GM18519 (cell line): ENCODE data around the gene NTN1.

Experiments used
- ATAC-seq: cut with Tn5 transposase; IDR thresholded peaks from one replicate; pipeline ENCODE4 v1.9.1; 2021; ENCODE audit warnings: mild to moderate bottlenecking, moderate library complexity; ENCODE audit not compliant: unreplicated experiment, low FRiP score

NTN1 gene

DNA sequence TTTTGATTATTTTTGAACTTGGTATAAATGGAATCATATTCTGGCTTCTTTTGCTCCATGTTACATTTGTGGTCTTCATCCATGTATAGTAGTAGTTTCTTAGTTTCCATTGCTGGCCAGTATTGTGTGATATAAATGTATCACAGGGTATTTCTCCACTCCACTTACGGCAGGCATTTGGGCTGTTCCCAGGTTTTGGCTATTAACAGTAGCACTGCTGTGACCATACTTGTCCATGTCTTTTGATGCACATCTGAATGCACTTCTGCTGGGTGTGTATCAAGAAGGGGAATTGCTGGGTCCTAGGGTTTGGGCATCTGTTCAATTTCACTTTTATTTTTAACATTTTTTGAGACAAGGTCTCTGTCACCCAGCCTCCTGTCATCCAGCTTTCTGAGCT is 13.9 kb downstream of the NTN1 start:
- ATAC-seq: no peak

DNA sequence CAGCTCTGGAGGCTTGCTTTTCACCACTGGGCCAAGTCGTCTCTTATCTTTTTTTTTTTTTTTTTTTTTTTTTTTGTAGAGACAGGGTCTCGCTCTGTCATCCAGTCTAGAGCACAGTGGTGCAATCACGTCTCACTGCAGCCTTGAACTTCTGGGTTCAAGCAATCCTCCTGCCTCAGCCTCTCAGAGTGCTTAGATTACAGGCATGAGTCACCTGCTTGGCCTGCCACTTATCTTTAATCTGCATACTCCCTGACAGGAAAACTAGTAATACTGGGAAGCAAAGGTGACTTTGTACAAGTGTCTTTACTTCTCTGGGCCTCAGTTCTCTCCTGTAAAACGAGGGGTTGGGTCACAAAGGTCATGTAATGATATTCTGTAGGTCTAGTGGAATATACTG is 15.0 kb downstream of the NTN1 start:
- ATAC-seq: no peak

DNA sequence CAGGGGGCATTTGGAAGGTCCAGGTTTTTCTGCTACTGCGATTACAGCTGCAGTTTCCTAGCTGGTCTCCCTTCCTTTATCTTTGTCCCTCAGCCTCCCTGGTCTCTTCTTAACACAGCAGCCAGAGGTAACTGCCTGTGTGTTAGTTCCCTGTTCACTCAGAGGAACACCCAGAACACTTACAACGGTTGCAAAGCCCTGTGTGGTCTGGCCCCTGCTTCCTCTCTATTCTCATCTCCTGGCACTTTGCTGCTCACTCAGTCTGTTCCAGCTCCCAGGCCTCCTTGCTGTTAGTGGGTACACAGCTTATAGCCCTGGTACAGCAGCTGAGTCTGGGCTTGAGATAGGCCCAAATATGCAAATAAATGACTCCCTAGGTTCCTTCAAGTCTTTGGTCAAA is 16.4 kb downstream of the NTN1 start:
- no peak for ATAC-seq

DNA sequence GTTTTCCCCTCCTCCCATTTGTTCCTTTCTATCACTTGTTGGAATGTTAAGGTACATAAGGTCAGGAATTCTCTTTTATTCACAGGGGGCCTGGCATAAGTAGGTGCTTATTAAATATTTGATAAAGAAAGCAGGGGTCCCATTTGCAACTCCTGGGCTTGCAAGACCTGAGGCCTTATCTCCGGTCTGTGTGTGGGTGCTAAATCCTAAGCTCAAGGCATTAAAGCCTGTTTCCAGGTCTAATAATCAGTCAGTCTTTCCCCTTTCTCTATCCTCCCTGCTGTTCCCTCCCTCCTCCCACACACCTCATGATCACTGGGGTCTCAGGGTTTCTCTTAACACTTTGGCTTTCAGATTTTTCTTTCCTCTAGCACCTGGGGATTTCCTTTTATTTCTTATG is 17.1 kb downstream of the NTN1 start:
- ATAC-seq: no peak

DNA sequence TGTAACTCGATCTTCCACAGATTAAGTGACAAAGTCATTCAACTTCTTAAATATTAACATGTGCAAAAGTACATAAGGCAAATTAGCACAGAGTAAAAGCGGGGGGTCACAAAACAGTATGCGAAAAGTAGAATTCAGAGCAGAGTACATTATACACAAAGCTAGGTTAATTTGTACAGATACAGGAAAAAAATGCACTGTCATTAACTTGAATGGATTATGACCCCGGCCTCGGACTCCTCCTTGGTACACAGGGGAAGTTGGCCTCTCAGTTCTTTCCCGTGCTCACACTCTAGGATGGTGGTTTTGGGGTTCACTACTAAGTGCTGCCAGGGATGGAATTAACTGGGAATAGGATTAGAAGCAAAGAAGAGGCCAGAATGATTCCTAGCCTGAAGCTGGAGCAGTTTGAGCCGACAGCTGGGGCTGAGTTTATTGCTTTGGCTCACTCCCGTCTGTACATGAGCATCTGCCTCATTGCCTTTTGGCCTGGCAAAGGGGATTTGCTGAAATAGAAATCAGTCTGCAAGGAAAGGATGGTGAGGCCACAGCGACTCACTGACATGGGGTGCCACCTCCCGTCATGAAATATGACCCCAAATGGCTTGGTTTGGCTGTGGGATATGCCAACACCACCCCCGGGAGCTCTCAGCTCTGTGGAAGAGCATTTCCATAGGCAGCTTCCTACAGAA is 23.6 kb downstream of the NTN1 start:
- ATAC-seq: no peak

DNA sequence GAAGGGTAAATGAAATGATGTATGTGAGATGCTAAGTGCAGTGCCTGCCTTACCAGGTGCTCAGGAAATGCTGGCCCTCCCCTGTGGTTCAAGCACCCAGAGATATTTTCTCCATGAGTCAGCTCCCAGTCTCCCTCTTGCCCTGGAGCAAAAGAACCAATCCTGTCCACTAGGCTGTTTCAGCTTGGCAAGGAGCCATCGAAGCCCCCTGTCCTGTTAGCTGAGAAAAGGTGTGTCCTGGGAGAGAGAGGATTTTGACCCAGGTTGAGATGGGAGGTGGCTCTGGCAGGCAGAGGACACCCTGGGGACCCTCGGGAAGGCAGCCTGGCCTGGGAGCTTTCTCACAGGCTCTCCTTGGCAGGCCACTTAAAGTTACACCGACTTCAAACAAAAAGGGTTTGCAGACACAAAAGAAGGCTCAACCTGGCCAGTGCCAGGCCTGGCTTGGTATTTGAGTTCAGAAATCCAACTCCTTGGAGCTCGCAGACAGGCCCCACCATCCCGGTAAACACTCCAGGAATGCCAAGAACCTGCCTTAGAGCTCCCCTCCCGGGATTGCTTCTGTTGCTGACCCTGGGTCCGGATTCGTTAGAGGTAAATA is 29.6 kb downstream of the NTN1 start:
- ATAC-seq: no peak

DNA sequence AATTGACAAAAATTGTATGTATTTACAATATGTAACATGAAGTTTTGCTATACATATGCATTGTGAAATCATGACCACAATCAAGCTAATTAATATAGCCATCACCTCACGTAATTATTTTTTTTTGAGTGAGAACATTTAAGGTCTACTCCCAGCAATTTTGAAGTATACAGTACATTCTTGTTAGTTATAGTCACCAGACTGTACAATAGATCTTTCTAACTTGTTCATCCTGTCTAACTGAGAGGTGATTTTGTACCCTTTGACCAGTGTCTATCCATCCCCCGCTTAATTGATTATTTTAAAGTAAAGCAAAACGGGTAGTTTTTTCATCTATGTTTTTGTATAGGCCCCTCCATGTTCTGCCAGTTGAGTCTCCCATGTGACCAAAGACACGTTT is 30.3 kb downstream of the NTN1 start:
- ATAC-seq: no peak

DNA sequence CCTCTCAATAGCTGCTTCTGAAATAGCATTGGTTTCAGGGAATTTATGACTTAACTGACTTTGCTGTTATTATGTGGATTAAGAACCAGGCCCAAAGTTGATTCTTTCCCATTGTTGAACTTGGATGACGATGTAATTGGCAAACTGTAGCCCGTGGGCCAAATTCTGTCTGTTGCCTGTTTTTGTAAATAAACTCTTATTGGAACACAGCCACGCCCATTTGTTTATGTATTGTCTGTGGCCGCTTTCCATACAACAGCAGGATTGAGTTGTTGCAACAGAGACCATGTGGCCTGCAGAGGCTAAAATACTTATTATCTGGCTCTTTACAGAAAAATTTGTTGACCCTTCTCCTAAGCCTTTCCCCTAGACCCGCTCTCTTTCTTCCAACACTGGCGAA is 31.6 kb downstream of the NTN1 start:
- no peak for ATAC-seq

DNA sequence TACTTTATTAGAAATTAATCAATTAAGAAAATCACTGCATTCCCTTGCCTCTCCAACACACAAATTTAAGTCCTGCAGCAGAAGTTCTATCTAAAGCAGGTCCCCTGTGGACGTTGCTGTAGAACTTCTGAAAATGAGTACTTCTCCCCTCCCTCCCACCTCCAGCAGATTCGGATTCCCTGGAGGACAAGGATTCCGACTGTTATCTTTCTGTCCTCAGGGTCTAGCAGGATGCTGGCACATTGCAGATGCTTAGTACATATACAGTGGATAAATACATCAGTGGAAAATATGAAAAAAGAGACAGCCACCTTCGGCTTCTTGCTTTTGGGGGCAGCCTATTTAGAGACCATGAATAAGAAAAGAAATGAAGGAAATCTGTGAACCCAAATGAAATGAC is 32.1 kb downstream of the NTN1 start:
- no peak for ATAC-seq

DNA sequence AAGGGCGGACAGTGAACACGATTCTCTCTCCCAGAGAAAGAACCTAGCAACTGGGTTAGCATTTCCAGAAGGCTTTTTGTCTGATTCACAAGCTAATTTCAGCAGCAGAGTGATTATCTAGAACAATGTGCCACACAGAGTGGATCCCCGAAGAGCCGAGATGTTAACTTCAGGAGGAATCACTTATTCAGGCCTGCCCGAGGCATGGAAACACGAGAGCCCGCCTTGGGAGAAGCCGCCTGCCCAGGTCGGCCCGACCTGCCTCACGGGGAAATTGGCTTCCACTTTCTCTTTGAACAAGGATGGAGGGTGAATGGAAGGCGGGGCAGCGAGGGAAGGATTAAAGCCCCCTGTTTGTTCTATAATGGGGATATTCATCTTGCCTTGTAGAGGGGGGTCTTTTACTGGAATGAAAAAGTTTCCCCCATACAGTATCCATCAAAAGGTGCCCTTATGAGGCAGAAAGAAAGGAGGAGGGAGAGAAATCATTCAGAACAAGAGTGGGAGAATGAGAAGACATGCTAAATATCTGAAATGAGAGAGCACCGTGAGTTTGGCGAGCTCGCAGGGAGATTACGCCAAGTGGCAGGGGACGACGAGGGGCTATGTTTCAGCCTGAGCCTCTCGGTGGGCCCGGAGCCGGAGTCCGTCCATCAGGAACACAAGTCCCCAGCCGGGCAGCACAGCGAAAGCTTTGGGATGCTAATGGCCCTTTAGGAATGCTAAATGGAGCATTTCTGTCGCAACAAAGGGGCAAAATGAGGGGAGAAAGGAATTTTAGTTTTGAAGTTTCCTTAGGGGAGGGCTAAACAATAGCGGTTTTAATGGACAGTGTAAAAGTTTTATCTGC is 33.0 kb downstream of the NTN1 start:
- no peak for ATAC-seq

DNA sequence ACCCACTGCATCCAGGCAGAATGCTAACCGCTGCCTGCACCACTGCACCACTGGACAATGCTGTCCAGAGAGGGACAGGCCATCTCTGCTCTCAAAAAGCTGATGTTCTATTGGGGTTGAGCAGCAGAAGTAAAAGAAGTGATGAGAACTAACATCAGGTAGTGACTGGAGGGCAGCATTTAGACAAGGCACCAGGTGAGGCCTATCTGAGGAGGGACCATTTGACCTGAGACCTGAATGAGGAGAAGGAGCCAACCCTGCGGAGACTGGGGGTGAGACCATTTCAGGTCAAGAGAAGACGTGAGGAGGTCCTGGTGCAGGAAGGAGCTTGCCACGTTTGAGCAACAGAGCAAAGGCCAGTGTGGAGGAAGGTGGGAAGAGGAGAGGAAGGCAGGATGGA is 34.0 kb downstream of the NTN1 start:
- ATAC-seq: no peak

DNA sequence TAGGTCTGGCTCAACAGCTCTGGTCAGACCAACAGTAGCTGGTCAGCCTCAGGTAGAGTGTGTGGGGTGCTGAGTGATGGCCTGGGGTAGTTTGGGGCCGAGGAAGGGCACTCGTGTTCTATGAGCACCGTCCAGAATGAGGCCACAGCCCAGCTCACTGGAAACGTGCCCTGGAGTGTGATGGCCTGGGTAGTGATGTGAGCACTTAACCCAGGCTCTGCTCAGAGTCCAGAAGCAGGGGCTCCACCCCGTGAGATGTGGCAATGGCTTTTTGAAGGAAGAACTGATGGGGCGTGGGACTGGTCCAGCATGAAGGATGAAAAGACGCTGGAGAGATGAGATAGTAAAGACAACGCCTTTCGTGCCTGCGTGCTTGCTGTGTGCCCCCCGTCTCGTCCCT is 35.3 kb downstream of the NTN1 start:
- no peak for ATAC-seq

DNA sequence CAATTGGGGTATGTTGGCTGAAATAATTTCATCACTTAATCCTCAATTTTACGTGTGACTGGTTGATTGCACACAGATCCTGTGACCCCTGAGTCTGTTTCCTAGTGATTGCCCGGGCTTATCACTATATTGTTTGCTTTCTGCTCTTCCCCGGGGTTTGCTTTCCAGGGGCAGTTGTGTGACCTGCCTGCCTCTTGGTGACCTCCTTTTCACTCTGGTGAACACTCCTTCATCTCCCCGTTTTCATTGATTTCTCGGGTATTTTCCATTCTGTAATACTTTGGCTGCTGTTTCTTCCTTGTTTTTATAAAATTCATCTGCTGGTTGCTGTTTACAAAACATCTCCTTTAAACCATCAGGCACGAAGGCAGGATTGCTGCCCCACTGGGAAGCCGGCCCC is 36.0 kb downstream of the NTN1 start:
- no peak for ATAC-seq

DNA sequence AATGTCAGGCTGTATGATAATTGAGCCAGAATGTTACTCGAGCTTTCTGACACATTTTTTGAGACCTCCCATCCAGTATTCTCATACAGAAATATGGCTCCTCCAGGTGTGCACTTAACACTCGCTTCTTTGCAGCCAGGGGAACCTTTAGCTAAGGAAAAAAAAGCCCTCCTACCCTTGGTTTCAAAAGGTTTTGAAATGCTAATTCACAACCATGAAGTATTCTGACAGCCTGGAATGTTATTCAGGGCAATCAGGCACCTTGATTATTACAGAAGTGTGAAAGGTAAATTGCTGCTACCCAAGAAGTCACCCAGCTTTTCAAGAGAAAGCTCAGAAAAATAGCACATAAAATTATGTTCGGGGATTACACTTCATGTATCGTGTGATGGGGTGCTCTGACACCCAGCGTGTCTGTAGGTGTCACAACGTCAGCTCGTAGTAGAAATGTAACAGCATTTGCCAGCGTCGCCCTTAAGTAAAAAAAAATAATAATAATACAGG is 41.1 kb downstream of the NTN1 start:
- ATAC-seq: no peak

DNA sequence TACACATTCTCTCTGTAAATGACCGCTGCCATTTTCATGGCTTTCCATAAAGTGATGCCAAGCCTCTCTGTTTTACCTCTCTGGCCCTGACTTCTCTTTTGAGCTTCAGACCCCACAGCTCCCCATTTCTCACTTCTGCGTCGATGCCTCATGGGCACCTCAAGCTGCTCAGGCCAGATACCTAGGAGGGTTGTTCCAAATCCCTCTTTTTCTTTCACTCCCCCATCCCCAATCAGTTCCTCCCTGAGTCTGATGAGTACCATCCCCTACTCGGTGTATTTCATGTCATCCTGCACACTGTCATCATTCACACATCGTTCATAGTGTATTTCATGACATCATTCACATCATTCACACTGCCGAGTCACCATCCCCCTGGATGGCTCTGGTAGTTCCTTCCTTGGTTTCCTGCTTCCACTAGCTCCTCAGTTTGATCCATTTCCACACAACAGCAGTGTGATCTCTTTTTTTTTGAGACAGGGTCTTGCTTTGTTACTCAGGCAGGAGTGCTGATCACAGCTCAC is 43.1 kb downstream of the NTN1 start:
- ATAC-seq: no peak

DNA sequence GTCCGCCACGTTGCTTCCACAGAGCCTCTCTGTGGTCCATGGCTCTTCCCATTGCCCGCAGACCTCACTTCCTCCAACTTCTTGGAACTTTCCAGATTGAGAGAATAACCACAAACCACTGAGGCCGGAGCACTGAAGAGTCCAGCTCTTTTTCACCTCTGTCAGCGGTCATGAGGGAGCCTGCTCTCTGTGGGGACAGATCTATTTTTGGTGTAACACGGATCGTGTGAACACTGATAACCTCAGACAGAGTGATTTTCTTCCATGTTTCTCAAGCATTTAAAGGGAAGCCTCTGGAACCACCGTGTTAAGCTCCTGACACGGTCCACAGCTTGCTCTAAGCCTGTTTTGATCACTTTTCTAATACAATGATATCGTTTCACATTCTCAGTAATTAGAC is 49.7 kb downstream of the NTN1 start:
- ATAC-seq: no peak

DNA sequence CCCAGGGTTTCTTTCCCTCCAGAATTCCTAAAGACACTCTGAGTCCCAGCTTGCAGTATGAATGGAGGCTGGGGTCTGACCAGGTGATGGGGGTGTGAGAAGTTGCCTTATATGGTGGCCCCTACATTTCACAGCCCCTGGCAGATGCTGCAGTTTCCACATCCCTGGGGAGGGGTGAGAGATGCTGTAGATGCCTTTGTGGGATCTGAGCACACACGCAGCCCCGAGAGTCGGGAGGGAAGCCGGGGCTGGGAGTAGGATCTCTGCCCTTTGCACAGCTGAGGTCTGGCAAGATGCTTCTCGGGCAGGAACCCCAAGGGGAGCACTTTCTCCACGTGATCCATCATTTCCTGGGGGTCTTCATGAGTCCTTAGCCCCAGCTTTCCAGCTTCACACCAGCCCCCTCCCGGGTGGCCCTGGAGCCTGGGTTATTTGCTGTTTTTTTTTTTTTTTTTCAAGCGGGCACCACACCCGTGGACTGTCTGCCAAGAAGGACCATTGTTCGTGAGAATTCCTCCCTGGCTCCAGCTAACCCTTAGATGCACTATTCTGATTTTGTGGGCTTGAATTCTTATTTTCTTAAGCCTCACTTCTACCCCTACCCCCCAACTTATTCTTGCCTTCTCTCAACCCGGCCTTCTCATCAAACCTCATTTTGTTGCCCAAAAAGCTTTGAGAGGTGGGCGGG is 50.6 kb downstream of the NTN1 start:
- no peak for ATAC-seq

DNA sequence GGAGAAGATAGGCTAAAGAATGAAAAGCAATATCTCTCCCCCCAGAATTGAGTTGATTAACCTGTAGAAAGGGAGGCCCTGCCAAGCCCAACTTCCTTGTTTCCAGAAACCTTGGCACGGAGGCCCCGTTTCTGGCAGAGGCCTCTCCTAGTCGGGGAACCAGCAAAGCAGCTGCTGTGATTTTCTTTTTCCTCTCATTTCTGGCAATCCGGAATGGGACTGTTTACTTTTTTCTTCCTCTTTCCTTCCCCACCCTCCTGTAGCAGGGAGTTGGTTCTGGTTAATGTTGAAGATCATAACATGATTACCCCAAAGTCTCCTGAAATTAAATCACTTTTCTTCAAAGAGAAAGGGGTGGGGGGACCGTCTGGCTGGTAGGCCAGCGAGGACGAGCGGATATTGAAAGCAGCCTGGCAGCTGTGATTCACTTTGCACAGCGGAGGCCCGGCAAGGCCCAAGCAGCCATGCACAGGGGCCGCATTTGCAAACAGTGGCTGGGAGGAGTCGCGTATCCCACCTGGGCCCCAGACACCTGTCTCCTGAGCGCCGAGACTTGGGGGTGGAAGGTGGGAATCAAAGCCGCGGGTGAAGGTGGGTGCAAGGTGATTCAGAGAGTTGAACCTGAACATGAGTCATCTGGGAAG is 51.5 kb downstream of the NTN1 start:
- ATAC-seq: no peak

DNA sequence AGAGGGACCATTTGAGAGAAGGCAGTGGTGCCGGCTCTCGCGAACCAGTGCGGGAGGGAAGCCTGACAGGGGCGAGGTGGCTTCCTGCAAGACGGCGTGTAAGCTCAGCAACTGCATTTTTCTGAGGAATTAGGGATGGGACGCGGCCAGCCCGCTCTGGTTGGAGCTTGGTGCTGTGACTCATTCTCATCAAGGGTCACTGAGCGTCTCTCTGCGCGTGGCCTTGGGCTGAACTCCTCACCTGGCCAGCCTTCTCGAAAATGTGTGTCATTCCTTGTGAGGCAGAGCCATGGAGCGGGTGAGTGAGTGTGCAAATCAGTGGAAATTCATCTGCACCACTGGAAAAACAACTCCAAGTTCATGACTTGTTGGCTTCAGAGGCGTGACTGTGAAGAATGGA is 52.8 kb downstream of the NTN1 start:
- no peak for ATAC-seq

DNA sequence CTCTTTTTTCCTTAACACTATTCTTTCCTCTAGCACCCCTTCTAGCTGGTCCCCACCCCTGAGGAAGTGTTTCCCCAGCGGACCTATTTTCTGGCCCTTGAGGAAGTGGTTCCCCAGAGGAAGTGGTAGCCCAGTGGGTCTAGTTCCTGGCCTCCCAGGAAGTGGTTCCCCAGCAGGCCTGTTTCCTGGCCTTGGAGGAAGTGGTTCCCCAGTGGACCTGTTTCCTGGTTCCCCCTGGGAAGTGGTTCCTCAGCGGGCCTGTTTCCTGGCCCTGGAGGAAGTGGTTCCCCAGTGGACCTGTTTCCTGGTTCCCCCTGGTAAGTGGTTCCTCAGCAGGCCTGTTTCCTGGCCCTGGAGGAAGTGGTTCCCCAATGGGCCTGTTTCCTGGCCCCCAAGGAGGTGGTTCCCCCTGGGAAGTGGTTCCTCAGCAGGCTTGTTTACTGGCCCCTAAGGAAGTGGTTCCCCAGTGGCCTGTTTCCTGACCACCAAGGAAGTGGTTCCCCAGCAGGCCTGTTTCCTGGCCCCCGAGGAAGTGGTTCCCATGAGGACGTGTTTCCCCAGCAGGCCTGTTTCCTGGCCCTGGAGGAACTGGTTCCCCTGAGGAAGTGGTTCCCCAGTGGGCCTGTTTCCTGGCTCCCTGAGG is 58.3 kb downstream of the NTN1 start:
- ATAC-seq: no peak
